Caco-2 (cell line): ENCODE data around the gene PAM16. TPM values are rescaled to one million over a fixed set of nuclear protein-coding genes. Genes with fewer than 3 reads are reported as not detected.

Source experiments
- BruUV-seq: library from RNA; stranded (reverse); fragments of 400-500 nt; replicated peaks from 2 replicates; lab custom pipeline; 2021; lab: Mats Ljungman, UMichigan
- CTCF ChIA-PET: fragments of 300-600 bp; sonication (Branson Sonifier 250); formaldehyde crosslinking; loops from one replicate; lab custom pipeline; 2022; ENCODE audit warnings: antibody characterized with exemption; lab: Charles Lee
- POLR2A ChIA-PET: fragments of 300-600 bp; sonication (Branson Sonifier 250); formaldehyde crosslinking; loops from one replicate; lab custom pipeline; 2022; ENCODE audit warnings: antibody characterized with exemption; lab: Charles Lee
- DNase-seq, 2 experiments: peaks; one replicate each; pipeline versions ENCODE4 v3.0.0 to v3.0.0-alpha.2; 2020 to 2022
- H3K27me3 ChIP-seq: replicated peaks from 2 replicates; pipeline ENCODE4 v1.6.0; 2011; ENCODE audit warnings: low read length; ENCODE audit not compliant: control insufficient read depth, insufficient read depth
- H3K36me3 ChIP-seq: 2 replicates; pipeline ENCODE4 v1.5.1; 2011; ENCODE audit warnings: low read length; ENCODE audit not compliant: control insufficient read depth, insufficient read depth
- H3K4me1 ChIP-seq: fragments of 250-450 bp; sonication (Bioruptor Pico); 2 replicates; pipeline ENCODE4 v1.5.1; 2020; ENCODE audit warnings: mild to moderate bottlenecking
- H3K4me3 ChIP-seq: 2 replicates; pipeline ENCODE4 v1.5.1; 2011; ENCODE audit warnings: low read depth, mild to moderate bottlenecking, control low read depth, low read length
- H3K9me3 ChIP-seq: fragments of 250-450 bp; sonication (Bioruptor Pico); 2 replicates; pipeline ENCODE4 v1.5.1; 2020; ENCODE audit warnings: mild to moderate bottlenecking, moderate library complexity
- H3K27ac Mint-ChIP-seq: one replicate; pipeline ENCODE4 v1.8.0; 2022; ENCODE audit warnings: mixed read lengths; ENCODE audit not compliant: unreplicated experiment
- H3K27me3 Mint-ChIP-seq: one replicate; pipeline ENCODE4 v1.8.0; 2022; ENCODE audit warnings: mixed read lengths; ENCODE audit not compliant: insufficient read depth, unreplicated experiment
- H3K36me3 Mint-ChIP-seq: one replicate; pipeline ENCODE4 v1.8.0; 2022; ENCODE audit warnings: mild to moderate bottlenecking, mixed read lengths; ENCODE audit not compliant: insufficient read depth, unreplicated experiment
- H3K4me1 Mint-ChIP-seq: one replicate; pipeline ENCODE4 v1.8.0; 2022; ENCODE audit warnings: low read depth, mixed read lengths; ENCODE audit not compliant: unreplicated experiment
- H3K4me3 Mint-ChIP-seq: one replicate; pipeline ENCODE4 v1.8.0; 2022; ENCODE audit warnings: mild to moderate bottlenecking, moderate library complexity, mixed read lengths; ENCODE audit not compliant: unreplicated experiment
- H3K9me3 Mint-ChIP-seq: one replicate; pipeline ENCODE4 v1.8.0; 2022; ENCODE audit warnings: mixed read lengths; ENCODE audit not compliant: unreplicated experiment
- intact Hi-C: fragments of 100-400 bp; cut with micrococcal nuclease; formaldehyde crosslinking; loops from one replicate; pipeline ENCODE4 v1.10.0; 2022; ENCODE audit not compliant: unreplicated experiment
- total RNA-seq: library from RNA; stranded (reverse); gene quantifications from 2 replicates; pipeline ENCODE4 v1.2.3, GENCODE V29; 2022
- TF ChIP-seq, protein P1 (sequence below), 2 experiments: fragments of 200-600 bp in 1 of 2; IDR thresholded peaks; 1 replicate in 1 of 2; 2 replicates in 1 of 2; pipeline versions ENCODE4 v1.5.1 to v1.8.0; 2011 to 2022; ENCODE audit warnings: antibody characterized with exemption in 1 of 2, control low read depth in 1 of 2, inconsistent platforms in 1 of 2, low read depth in 1 of 2, low read length in 1 of 2, mild to moderate bottlenecking in 1 of 2, moderate library complexity in 1 of 2; ENCODE audit not compliant: insufficient read depth in 1 of 2, severe bottlenecking in 1 of 2, unreplicated experiment in 1 of 2

PAM16 gene
- total RNA-seq, 1 experiment from 2014 or later: 74.1 TPM

DNA sequence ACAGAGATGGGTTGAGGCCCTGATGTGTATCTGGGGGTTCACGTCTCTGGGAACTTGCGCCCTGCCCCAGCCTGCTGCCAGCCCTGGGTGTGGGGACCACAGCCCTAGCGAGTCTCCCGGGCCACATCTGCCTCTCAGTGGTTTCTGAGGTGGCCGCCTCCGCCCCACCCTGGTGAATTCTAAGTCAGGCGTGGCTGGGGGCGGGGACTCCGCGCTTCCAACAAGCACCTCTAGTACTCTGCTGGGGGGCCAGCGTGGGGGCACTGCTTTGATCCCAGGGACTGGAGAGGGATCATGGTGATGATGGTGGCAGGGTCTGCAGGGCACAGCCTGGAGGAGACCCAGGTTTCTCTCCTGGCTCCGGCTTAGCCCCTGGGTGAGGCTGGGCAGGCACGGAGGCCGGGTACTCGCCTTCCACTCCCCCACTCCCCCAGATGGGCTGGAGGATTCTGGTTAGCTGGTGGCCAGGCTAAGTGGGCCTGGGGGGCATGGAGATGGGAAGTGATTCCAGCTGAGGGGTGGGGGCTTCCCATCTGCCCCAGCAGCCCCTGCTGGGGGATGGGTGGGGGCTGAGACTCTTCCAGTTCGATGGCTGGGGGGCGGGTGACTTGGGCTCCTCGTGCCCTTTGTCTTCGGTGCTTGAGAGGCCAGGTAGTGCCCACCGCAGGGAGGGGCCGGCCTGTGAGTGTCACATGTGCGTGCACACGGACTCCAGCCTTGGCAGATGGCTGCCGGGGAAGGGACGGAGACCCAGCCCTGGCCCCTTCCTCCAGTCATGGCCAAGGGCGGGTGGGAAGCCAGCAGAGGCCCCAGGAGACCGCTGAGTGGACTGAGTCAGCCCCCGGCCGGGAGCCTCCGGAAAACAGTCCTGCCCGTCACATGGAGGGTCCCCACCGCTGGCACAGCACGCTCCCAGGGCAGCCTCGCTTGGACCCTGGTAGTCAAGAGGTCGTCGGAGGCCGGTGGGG lies 31.4 kb downstream of the PAM16 start:
- Mint-ChIP-seq H3K27ac (no peak overlapping the region), H3K4me3 (no peak overlapping the region), H3K9me3 (no peaks in the 10 kb centered on the region), H3K36me3 (peaks cover 9% of the 10 kb centered on the region), H3K4me1 (peaks cover 2% of the 10 kb centered on the region), H3K27me3 (no peaks in the 10 kb centered on the region)
- ChIA-PET POLR2A (no interaction called here), CTCF (no interaction called here)
- intact Hi-C loops: no loop called here
- TF ChIP-seq, protein P1, sequence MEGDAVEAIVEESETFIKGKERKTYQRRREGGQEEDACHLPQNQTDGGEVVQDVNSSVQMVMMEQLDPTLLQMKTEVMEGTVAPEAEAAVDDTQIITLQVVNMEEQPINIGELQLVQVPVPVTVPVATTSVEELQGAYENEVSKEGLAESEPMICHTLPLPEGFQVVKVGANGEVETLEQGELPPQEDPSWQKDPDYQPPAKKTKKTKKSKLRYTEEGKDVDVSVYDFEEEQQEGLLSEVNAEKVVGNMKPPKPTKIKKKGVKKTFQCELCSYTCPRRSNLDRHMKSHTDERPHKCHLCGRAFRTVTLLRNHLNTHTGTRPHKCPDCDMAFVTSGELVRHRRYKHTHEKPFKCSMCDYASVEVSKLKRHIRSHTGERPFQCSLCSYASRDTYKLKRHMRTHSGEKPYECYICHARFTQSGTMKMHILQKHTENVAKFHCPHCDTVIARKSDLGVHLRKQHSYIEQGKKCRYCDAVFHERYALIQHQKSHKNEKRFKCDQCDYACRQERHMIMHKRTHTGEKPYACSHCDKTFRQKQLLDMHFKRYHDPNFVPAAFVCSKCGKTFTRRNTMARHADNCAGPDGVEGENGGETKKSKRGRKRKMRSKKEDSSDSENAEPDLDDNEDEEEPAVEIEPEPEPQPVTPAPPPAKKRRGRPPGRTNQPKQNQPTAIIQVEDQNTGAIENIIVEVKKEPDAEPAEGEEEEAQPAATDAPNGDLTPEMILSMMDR (IDR thresholded peaks at IDR 0.05; ENCODE audit: insufficient read depth in 1 of 2, low read depth in 1 of 2, low read length in 1 of 2, severe bottlenecking in 1 of 2, unreplicated experiment in 1 of 2): no peak
- Histone ChIP-seq H3K4me3 (no peak overlapping the region), H3K36me3 (no peaks in the 10 kb centered on the region), H3K4me1 (peaks cover 29% of the 10 kb centered on the region), H3K27me3 (no peaks in the 10 kb centered on the region), H3K9me3 (no peaks in the 10 kb centered on the region)
- no peak for DNase-seq
- no TSS peak for BruUV-seq

DNA sequence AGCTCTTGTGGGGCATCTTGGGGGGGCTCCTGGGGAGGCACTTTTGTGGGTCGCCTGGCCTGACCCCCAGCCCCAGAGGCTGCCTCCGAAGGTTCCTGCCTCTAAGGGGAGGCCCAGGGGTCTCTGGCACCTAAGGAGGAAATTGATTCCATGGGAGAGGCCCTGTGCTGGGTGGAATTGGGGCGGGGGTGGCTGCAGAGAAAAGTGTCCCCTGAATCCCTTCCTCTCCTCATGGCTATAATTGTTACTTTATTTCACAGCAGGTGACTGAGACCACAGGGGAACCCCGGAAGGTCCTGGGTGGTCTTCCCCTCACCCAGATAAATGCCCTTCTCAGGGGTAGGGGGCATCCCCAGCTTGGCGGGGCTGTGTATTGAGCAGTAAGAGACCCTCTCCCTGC lies 32.2 kb downstream of the PAM16 start:
- Mint-ChIP-seq H3K36me3 (peaks cover 17% of the 10 kb centered on the region), H3K27me3 (no peaks in the 10 kb centered on the region), H3K27ac (no peak overlapping the region), H3K4me1 (peaks cover 10% of the 10 kb centered on the region), H3K9me3 (no peaks in the 10 kb centered on the region), H3K4me3 (no peak overlapping the region)
- Histone ChIP-seq H3K4me1 (peaks cover 29% of the 10 kb centered on the region), H3K4me3 (no peak overlapping the region), H3K36me3 (no peaks in the 10 kb centered on the region), H3K27me3 (no peaks in the 10 kb centered on the region), H3K9me3 (no peaks in the 10 kb centered on the region)
- ChIA-PET POLR2A (no interaction called here), CTCF (no interaction called here)
- intact Hi-C loops: no loop called here
- BruUV-seq: no TSS peak
- TF ChIP-seq, protein P1 (IDR thresholded peaks at IDR 0.05; ENCODE audit: insufficient read depth in 1 of 2, low read depth in 1 of 2, low read length in 1 of 2, severe bottlenecking in 1 of 2, unreplicated experiment in 1 of 2): no peak
- no peak for DNase-seq

DNA sequence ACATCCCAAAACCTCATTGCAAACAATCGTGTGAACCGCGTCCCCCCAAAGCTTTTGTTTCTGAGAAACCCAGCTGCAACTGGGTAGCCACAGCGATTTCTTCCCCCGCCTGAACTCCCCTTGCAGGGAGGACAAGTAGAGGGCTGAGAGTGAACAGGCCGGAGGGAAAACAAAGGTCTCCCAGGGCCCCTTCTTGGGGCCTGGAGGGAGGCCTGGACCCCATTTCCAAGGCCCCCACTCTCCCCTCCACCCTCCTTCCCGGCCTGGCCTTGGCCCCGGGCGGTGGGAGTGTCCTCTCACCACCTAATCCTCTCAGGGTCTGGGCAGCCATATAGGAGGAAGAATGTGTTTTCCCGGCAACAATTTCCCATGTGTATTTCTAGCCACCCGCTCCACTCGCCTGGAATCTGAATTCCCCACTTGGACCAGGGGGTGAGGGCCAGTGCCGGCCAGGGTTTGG lies 32.6 kb downstream of the PAM16 start:
- Mint-ChIP-seq H3K36me3 (peaks cover 17% of the 10 kb centered on the region), H3K4me1 (peaks cover 12% of the 10 kb centered on the region), H3K27ac (no peak overlapping the region), H3K4me3 (peak overlapping the region; percentile 66), H3K9me3 (no peaks in the 10 kb centered on the region), H3K27me3 (no peaks in the 10 kb centered on the region)
- no peak for DNase-seq
- no peaks in the 10 kb centered on the region for H3K9me3 ChIP-seq
- intact Hi-C loops: no loop called here
- TF ChIP-seq, protein P1 (IDR thresholded peaks at IDR 0.05; ENCODE audit: insufficient read depth in 1 of 2, low read depth in 1 of 2, low read length in 1 of 2, severe bottlenecking in 1 of 2, unreplicated experiment in 1 of 2): no peak
- ChIA-PET CTCF (interaction anchor here (1.0 kb wide), 1 partner anchor 14 kb away, joined by 3 read pairs; no protein-coding TSS in a partner anchor), POLR2A (no interaction called here)
- no peak overlapping the region for H3K4me3 ChIP-seq
- BruUV-seq: TSS peak; percentile 47
- H3K36me3 ChIP-seq: no peaks in the 10 kb centered on the region
- H3K4me1 ChIP-seq: peaks cover 31% of the 10 kb centered on the region
- H3K27me3 ChIP-seq: no peaks in the 10 kb centered on the region
